Parietal lobe (tissue), 1 donor: ENCODE results near the gene ZNF639. TPM values are rescaled to one million over a fixed set of nuclear protein-coding genes. Genes with fewer than 3 reads are reported as not detected.

ENCODE experiments used
- total RNA-seq: library from RNA; depleted of rRNA; stranded (reverse); fragments of >200 nt; gene quantifications from one replicate; pipeline ENCODE4 v1.2.3, GENCODE V29; 2014

ZNF639 gene, protein sequence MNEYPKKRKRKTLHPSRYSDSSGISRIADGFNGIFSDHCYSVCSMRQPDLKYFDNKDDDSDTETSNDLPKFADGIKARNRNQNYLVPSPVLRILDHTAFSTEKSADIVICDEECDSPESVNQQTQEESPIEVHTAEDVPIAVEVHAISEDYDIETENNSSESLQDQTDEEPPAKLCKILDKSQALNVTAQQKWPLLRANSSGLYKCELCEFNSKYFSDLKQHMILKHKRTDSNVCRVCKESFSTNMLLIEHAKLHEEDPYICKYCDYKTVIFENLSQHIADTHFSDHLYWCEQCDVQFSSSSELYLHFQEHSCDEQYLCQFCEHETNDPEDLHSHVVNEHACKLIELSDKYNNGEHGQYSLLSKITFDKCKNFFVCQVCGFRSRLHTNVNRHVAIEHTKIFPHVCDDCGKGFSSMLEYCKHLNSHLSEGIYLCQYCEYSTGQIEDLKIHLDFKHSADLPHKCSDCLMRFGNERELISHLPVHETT
- 98.9 TPM for total RNA-seq

DNA sequence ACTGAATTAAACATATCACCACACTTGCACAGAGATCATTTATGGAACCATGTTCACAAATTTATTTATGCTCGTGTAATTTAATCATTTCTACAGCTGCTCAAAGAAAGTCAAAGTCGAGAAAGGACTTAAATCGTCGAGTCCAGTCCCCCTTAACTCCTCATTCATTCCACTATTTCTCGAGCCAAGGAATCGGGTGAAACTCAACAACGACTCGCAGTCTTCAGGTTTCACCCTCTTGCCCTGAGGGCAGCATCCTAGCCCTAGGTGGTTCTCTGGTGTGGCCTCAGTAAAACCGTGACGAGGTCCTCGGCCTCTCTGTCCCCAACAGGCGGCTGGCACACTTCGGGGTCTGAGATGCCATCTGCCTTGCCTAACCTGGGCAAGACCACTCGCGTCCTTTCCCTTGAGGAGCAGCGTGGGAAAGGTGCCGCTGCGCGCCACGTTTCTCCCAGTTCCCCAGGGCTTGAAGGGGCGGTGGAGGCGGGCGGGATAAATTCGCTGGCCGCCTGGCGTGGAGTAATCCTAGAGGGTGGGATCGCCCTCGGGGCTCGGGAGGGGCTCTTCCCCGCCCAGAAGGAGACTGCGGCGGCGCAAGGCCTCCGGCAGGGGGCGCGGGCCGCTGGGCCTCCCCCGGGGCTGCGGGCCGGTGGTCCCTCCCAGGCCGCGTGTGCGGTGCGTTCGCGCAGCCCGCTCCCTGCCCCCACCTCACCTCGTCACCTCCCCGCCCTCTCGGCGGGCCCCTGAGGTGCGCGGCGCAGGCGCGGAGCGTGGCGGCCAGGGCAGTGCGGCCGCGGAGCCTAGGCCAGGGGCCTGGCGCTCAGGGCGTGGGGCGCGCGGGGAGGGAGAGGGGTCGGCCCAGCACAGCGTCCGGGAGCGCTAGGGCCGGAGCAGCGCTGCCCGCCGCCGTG is at the start of gene ZNF639:
Gene ZNF639, plus strand, starts transcription at position 746 of the 911 bp plus-strand sequence. CDS start 5,263 bp downstream, outside the sequence.

DNA sequence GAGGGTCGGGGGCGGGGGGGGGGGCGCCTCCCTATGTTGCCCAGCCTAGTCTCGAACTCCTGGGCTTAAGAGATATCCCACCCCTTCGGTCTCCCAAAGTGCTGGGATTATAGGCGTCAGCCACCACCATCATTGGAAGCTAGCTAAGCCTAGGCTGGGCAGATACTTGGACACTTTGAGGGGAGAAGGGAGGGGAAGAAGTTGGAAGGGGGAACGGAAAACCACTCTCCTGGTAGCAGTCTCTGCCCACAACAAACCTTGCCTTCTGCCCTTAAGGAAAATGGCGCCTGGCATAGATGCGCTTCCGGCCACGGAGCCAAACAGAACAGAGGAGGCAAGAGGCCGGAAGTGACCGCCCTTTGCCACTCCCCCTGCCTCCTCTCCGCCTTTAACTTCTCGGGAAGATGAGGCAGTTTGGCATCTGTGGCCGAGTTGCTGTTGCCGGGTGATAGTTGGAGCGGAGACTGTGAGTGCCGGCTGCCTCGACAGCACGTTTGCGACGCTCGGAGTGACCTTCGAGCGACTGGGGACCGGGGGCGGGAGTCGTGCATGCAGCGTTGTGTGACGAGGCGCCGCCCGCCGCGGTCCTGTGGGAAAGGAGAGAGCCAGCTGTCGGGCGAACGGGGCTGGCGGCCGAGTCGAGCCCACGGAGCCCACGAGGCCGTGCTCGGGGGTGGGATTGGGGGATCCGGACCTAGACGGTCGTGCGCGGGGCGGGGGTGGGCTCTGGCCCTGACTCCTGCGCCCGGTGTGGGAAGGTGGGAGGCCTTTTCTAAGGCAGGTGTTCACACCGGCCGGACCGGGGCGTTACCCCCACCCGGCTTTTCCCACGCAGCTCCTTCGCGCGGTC is 24.7 kb downstream of the ZNF639 start, which contains the start of gene MFN1:
Gene MFN1, plus strand, starts transcription at position 365 of the 850 bp plus-strand sequence. CDS start 1,143 bp downstream, outside the sequence.

Other genes starting within 250 kb of the ZNF639 start
- 77.6 TPM for gene PIK3CA, start 174.7 kb upstream of the ZNF639 start, total RNA-seq
- gene KCNMB3, start 71.9 kb upstream of the ZNF639 start, total RNA-seq = 9.7 TPM
- 156 TPM for gene MFN1, start 24.7 kb downstream of the ZNF639 start, total RNA-seq
- 111 TPM for gene GNB4, start 128.4 kb downstream of the ZNF639 start, total RNA-seq
- gene ACTL6A, start 239.9 kb downstream of the ZNF639 start, total RNA-seq = 28.5 TPM